ENCODE data around the gene RPUSD2.

The RPUSD2 gene

DNA sequence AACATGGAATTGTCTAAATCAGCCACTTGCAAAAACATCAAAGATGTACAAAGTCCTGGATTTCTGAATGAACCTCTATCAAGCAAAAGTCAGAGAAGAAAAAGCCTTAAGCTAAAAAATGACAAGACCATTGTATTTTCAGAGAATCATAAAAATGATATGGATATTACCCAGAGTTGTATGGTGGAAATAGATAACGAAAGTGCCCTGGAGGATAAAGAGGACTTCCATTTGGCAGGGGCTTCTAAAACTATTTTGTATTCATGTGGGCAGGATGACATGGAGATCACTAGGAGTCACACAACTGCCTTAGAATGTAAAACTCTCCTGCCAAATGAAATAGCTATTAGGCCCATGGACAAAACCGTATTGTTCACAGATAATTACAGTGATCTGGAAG is 54.3 kb downstream of the RPUSD2 start:
- no peak for DNase-seq (ENCODE audit: low spot score)
